Activated T-helper 2 cell treated with anti-CD3 and anti-CD28 coated beads, Interferon-gamma antibody, Interleukin-2, Interleukin-4, amounts not matched to agents 10 μg/mL and 5 μg/mL and 100 μg/mL, durations not matched to agents 14 hours and 24 hours and 36 hours (primary cell): ENCODE measurements around the gene TMEM163. TPM values are rescaled to one million over a fixed set of nuclear protein-coding genes. Genes with fewer than 3 reads are reported as not detected.
"Not testable (repeated sequence)": the region's sequence is repeated elsewhere in the genome, so short reads cannot be mapped to it uniquely, and the experiment has no call there.

Source experiments
- DNase-seq: peaks from one replicate; pipeline ENCODE4 v3.0.0; 2021; ENCODE audit warnings: low spot score
- H3K27ac Mint-ChIP-seq: one replicate; pipeline ENCODE4 v1.8.0; 2021; ENCODE audit warnings: mixed read lengths
- H3K27me3 Mint-ChIP-seq: one replicate; pipeline ENCODE4 v1.8.0; 2021; ENCODE audit warnings: low read depth, mixed read lengths
- H3K36me3 Mint-ChIP-seq: one replicate; pipeline ENCODE4 v1.8.0; 2021; ENCODE audit warnings: low read depth, mixed read lengths
- H3K4me1 Mint-ChIP-seq: one replicate; pipeline ENCODE4 v1.8.0; 2021; ENCODE audit warnings: low read depth, mixed read lengths
- H3K4me3 Mint-ChIP-seq: one replicate; pipeline ENCODE4 v1.8.0; 2021; ENCODE audit warnings: low read depth, mild to moderate bottlenecking, moderate library complexity, mixed read lengths
- H3K9me3 Mint-ChIP-seq: one replicate; pipeline ENCODE4 v1.8.0; 2021; ENCODE audit warnings: mixed read lengths
- intact Hi-C: fragments of 100-400 bp; cut with micrococcal nuclease; formaldehyde crosslinking; loops from one replicate; pipeline ENCODE4 v1.15.1; 2023
- total RNA-seq: library from RNA; stranded (reverse); gene quantifications from 2 replicates; pipeline ENCODE4 v1.2.3, GENCODE V29; 2022

TMEM163 gene
- total RNA-seq, 1 donor from 2014 or later, result 0.27 TPM

- intact Hi-C loops, result no loop called here
- H3K9me3 Mint-ChIP-seq, result no peaks in the 10 kb centered on the region
- H3K27me3 Mint-ChIP-seq, result peaks cover 13% of the 10 kb centered on the region
- no peak overlapping the region for H3K27ac Mint-ChIP-seq
- no peak overlapping the region for H3K4me3 Mint-ChIP-seq
- H3K36me3 Mint-ChIP-seq, result no peaks in the 10 kb centered on the region
- no peaks in the 10 kb centered on the region for H3K4me1 Mint-ChIP-seq
- no peak for DNase-seq
Observed at GRCh38 chr2:134738141-134738870, 19.5 kb upstream of the TMEM163 start.

- peaks cover 10% of the 10 kb centered on the region for H3K27me3 Mint-ChIP-seq
Observed at GRCh38 chr2:134737671-134738070, 18.9 kb upstream of the TMEM163 start.

DNA sequence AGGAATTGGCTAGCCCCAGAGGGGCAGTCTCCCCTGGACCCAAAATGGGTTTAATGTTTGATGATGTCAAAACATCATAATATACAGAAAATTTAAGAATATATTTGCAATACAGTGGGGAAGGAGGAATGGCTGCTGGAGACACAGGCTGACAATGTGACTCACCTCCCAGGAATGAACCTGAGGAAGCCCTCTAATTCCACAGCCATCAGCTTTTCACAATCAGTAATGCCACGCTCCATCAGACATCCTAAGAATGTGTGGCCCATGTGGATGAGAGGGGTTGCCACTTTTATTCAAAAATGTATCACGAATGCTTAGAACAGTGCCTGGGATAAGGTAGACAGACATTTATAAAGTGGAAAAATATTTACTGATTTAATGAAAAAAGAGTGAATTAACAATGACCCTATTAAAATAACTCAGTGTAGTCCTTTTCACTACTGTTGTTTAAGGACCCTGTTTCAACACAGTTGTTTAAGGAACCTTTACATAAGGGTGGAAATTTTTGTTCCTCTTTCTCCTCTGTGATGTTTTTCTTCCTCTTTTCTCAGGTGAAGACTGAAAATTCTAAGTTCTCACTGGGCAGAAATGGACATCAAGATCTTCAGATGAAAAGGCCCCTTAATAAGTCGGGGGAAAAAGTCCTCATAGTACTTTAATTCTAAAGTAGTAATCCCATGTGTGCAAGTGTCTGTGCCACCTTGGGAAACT lies 17.5 kb upstream of the TMEM163 start:
- Mint-ChIP-seq H3K4me3 (no peak overlapping the region), H3K36me3 (no peaks in the 10 kb centered on the region), H3K27me3 (peaks cover 9% of the 10 kb centered on the region), H3K4me1 (no peaks in the 10 kb centered on the region), H3K27ac (no peak overlapping the region), H3K9me3 (no peaks in the 10 kb centered on the region)
- DNase-seq, result no peak
- intact Hi-C loops, result no loop called here

More at GRCh38 chr2:134737671-134738070, 18.9 kb upstream of the TMEM163 start:
- no peak overlapping the region for H3K27ac Mint-ChIP-seq
- H3K9me3 Mint-ChIP-seq, result no peaks in the 10 kb centered on the region
- H3K4me3 Mint-ChIP-seq, result no peak overlapping the region
- H3K36me3 Mint-ChIP-seq, result no peaks in the 10 kb centered on the region
- intact Hi-C loops, result no loop called here
- no peaks in the 10 kb centered on the region for H3K4me1 Mint-ChIP-seq
- no peak for DNase-seq

DNA sequence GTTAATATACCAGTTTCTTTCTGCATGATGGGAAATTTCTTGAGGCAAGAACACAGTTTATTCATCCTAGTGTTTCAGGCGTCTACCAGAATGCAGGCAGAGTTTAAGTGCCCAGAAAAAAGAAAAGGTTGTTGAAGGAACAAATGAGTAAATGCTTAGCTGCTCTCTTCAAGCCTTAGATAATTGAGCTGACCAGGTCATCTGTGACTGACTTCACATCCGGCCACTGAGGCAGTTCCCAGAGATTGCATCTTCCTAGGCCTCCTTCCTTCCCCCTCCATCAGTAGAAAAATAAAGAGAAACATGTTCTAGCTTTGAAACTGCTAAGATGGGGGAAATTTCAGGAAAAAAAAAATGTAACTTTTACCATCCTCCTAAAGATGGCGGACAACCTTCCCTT lies 9.4 kb upstream of the TMEM163 start:
- no peaks in the 10 kb centered on the region for H3K4me1 Mint-ChIP-seq
- H3K9me3 Mint-ChIP-seq, result no peaks in the 10 kb centered on the region
- H3K36me3 Mint-ChIP-seq, result no peaks in the 10 kb centered on the region
- no peak for DNase-seq
- peaks cover 26% of the 10 kb centered on the region for H3K27me3 Mint-ChIP-seq
- H3K27ac Mint-ChIP-seq, result no peak overlapping the region
- intact Hi-C loops, result no loop called here
- H3K4me3 Mint-ChIP-seq, result no peak overlapping the region

DNA sequence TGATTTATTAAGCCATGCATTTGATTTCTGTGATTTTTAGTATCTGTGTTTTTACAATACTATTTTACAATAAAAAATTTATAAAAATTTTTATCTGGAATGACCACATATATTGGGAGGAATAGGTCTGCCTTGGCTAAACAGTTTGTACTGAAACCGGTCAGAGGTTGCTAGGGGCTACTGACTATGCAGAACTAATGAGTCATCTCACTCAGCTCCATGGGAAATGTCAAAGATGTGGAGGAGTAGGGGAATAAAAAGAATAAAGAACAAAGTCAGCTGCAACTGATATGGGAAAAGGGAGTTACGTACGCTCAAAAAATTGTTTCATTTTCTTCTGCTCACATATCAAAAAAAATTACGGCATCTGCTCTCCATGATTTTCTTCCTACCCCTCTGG lies 8.6 kb upstream of the TMEM163 start:
- no peak for DNase-seq
- Mint-ChIP-seq H3K36me3 (no peaks in the 10 kb centered on the region), H3K27me3 (peaks cover 26% of the 10 kb centered on the region), H3K4me1 (no peaks in the 10 kb centered on the region), H3K9me3 (no peaks in the 10 kb centered on the region), H3K4me3 (no peak overlapping the region), H3K27ac (no peak overlapping the region)
- intact Hi-C loops, result no loop called here

DNA sequence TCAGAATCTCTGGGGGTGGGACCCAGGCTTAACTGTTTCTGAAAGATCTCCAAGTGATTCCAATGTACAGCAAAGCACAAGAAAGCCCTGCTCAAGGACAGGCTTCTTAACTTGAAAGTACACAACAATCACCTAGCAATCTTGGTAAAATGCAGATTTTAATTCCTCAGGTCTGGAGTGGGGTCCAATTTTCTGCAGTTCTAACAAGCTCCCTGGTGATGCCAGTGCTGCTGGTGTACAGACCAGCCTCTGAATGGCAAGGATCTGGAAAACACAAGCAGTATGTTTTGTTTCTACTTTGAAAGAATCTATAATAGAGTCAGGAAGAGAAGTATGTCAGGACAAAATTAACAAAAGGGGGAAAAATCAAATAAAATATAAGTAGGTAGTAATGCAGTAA lies 7.8 kb upstream of the TMEM163 start:
- H3K4me1 Mint-ChIP-seq, result no peaks in the 10 kb centered on the region
- H3K9me3 Mint-ChIP-seq, result no peaks in the 10 kb centered on the region
- DNase-seq, result no peak
- no peak overlapping the region for H3K4me3 Mint-ChIP-seq
- H3K27me3 Mint-ChIP-seq, result peaks cover 33% of the 10 kb centered on the region
- H3K36me3 Mint-ChIP-seq, result no peaks in the 10 kb centered on the region
- no peak overlapping the region for H3K27ac Mint-ChIP-seq
- intact Hi-C loops, result no loop called here

DNA sequence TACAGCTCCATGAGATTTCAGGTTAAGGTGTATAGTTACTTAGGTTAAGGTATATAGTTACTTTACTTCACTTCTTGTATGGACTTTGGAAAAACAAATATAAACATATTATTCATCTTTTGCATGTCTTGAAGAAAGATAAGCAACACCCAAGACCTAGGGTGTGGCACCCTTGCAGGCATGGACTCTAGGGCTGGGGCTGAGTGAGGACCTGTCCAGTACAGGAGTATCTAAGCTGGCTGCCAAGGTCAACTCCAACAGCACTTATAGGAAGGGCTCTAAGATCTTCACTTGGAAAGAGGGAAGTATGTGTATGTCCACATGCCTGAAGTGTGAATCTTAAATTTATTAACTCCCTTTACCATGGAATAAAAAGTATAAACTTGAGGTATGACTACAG lies 7.1 kb upstream of the TMEM163 start:
- peaks cover 39% of the 10 kb centered on the region for H3K27me3 Mint-ChIP-seq
- no peaks in the 10 kb centered on the region for H3K4me1 Mint-ChIP-seq
- intact Hi-C loops, result no loop called here
- H3K36me3 Mint-ChIP-seq, result no peaks in the 10 kb centered on the region
- H3K9me3 Mint-ChIP-seq, result no peaks in the 10 kb centered on the region
- DNase-seq, result no peak
- H3K27ac Mint-ChIP-seq, result no peak overlapping the region
- H3K4me3 Mint-ChIP-seq, result no peak overlapping the region

DNA sequence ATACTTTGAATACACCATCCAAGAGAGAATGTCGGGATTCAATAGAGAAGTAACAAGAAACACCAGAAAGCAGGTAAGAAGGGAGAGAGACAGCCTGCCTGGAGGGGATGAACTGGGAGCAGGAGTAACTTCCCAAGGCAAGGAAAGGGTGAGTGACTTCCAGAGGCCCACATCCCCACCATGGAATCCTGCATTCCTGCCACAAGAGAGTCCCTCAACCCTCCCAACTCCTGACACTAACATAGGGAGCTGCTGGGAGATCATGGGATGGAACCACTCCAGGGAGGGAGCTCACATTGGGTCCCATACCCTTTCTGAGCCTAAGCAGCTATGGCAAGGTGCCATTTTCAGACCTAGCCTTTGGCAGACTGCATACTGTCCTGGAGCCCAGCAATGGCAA lies 5.5 kb upstream of the TMEM163 start:
- no peaks in the 10 kb centered on the region for H3K36me3 Mint-ChIP-seq
- H3K4me1 Mint-ChIP-seq, result no peaks in the 10 kb centered on the region
- intact Hi-C loops, result no loop called here
- no peak overlapping the region for H3K27ac Mint-ChIP-seq
- H3K9me3 Mint-ChIP-seq, result no peaks in the 10 kb centered on the region
- no peak overlapping the region for H3K4me3 Mint-ChIP-seq
- H3K27me3 Mint-ChIP-seq, result peaks cover 54% of the 10 kb centered on the region
- no peak for DNase-seq

GRCh38 chr2:134723742-134724141 lies 4.9 kb upstream of the TMEM163 start:
- peaks cover 50% of the 10 kb centered on the region for H3K27me3 Mint-ChIP-seq
- H3K27ac Mint-ChIP-seq, H3K9me3 Mint-ChIP-seq, H3K36me3 Mint-ChIP-seq, H3K4me1 Mint-ChIP-seq, intact Hi-C loops, H3K4me3 Mint-ChIP-seq, DNase-seq: not testable (repeated sequence)

GRCh38 chr2:134722728-134723127 lies 3.9 kb upstream of the TMEM163 start:
- peaks cover 49% of the 10 kb centered on the region for H3K27me3 Mint-ChIP-seq
- intact Hi-C loops, result no loop called here
- no peak overlapping the region for H3K4me3 Mint-ChIP-seq
- H3K9me3 Mint-ChIP-seq, result no peaks in the 10 kb centered on the region
- H3K4me1 Mint-ChIP-seq, result no peaks in the 10 kb centered on the region
- H3K36me3 Mint-ChIP-seq, result no peaks in the 10 kb centered on the region
- H3K27ac Mint-ChIP-seq, result no peak overlapping the region
- no peak for DNase-seq

DNA sequence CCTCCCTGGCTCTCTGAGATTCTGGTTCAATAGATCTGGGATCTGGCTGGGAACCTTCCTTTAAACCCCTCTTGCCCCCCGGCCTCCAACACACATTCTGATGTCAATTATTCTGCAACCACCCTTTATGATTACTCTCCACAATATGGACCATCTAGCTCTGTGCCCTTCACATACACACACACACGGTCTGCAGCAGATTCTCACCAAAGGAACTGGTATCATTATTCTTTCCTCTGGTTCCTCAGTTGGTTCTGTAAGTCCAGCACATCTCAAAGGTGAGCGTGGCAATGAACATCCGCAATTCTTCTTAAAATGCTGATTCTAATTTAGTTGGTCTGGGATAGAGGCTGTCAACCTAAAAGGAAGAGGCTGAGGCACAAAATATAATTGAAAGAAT lies 2.8 kb upstream of the TMEM163 start:
- no peak overlapping the region for H3K4me3 Mint-ChIP-seq
- no peaks in the 10 kb centered on the region for H3K9me3 Mint-ChIP-seq
- peaks cover 53% of the 10 kb centered on the region for H3K27me3 Mint-ChIP-seq
- H3K4me1 Mint-ChIP-seq, result peaks cover 4% of the 10 kb centered on the region
- no peak overlapping the region for H3K27ac Mint-ChIP-seq
- intact Hi-C loops, result no loop called here
- no peaks in the 10 kb centered on the region for H3K36me3 Mint-ChIP-seq
- no peak for DNase-seq

DNA sequence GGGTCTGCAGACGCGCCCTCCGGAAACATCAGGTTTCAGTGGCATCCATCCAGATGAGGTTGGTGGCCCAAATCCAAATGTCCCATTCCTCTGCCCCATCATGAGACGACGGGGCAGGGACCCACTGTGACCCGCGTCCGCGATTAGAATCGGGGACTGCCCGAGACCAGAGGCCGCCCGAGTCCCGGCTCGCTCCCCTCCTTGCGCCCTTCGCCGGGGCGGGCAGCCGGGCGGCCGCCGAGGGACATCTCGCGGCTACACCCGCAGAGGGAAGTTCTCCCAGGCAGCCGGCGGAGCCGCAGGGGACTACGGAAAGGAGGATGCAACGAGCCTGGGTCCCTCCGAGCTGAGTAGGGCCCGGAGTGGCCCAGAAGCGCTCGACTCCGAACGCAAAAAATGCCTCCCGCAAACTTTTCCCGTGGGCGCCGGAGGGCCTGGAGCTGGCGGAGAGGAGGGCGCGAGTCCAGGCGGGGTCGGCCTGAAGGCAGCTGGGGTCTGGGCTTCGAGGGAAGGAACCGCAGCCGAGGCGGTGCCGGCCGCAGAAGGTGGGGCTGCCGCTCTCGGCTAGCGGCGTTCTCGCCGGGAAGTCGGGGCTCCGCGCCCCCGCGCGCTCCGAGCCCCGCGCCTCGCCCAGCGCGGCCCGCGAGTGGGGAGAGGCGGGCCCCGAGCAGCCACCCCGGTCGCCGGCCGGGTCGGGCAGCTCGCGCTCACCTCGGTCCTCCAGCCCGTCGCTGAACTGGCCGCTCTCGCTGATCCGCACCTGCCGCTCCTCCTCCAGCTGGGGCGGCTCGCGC lies 580 bp downstream of the TMEM163 start:
- H3K9me3 Mint-ChIP-seq, result no peaks in the 10 kb centered on the region
- H3K4me1 Mint-ChIP-seq, result peaks cover 16% of the 10 kb centered on the region
- H3K27ac Mint-ChIP-seq, result no peak overlapping the region
- peaks cover 69% of the 10 kb centered on the region for H3K27me3 Mint-ChIP-seq
- peak overlapping the region; percentile 34 for H3K4me3 Mint-ChIP-seq
- intact Hi-C loops, result loop anchor here (10.0 kb wide), 2 partner anchors 53 to 153 kb away; no protein-coding TSS in a partner anchor
- DNase-seq, result no peak
- H3K36me3 Mint-ChIP-seq, result no peaks in the 10 kb centered on the region
